Activated T-cell treated with anti-CD3 and anti-CD28 coated beads for 48 hours (primary cell): ENCODE measurements around the gene MAGI1.
"Not testable (repeated sequence)": the region's sequence is repeated elsewhere in the genome, so short reads cannot be mapped to it uniquely, and the experiment has no call there.

Source experiments
- DNase-seq: peaks from one replicate; pipeline ENCODE4 v3.0.0-alpha.2; 2020; ENCODE audit warnings: low read depth

The MAGI1 gene

DNA sequence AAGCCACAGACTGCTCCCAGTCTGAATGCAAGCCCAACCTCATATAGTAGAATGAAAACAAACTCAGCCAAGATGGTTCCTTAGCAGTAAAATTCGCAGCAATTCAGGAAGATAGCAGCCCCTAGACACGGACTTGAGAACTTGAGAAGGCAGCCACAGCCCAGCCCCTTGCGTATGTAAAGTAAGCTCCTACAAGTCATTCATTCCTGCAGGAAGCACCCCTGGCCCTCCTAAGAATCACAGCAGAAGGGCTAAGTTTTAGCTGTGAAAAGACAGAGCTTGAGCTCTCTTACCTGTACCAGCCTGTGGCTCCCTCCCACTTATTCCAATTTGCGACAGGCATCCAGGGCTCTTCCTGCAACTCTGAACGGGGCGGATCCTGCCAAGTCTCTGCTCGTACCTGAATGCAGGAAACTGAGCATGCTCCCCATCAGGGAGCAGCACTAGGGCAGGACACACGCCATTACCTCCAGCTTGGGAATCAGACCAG, 136.4 kb downstream of the MAGI1 start:
- DNase-seq = no peak

DNA sequence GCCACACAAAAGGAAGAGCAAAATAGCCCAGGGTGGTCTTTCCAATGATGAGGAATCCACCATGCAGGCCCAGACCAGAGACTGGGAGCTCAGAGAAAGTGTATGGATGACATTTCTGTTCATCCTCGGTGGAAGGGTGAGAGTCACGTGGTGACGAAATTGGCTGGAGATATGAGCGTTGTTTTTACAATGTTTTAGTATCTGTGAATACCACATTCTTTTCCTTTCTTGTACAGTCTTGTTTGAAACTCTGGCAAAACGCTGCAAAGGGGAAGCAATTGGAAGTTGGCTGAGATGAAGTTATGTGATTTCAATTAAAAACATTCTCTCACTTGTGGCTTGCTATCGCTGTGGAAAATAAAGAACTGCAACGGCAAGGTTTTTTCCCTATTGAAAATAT, 137.5 kb downstream of the MAGI1 start:
- DNase-seq = no peak

DNA sequence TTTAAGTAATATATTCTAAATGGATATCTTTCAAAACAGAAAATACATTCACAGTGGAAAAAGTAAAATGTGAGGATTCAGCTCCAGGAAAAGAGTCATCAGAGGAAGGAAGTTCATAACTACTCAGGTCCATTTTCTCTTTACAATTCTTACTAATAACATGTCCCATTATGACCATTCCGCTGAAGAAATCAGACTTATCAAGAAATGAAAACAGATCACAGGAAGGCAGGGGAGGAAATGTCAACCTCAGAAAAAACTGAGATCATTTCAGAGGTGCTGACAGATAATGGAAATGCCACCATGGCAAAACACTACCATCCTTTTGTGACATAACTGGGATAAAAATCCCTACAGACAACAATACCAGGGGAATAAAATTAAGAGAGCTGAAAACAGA, 139.5 kb downstream of the MAGI1 start:
- no peak for DNase-seq

DNA sequence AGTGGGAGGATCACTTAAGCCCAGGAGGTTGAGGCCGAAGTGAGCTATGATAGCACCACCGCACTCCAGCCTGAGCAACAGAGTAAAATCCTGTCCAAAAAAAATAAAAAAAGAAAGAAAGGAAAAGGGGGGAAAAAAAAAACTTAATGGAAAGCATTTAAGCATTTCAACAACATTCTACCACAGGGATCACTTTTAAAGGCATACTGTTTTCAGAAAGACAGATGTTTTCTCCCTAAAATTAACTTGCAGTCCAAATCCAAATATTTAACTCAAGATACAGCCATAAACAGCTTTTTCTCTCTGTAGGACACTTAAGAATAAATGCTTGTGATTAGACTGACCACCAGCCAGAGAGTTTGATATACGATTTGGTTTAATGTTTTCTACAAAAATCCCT, 141.0 kb downstream of the MAGI1 start:
- no peak for DNase-seq

DNA sequence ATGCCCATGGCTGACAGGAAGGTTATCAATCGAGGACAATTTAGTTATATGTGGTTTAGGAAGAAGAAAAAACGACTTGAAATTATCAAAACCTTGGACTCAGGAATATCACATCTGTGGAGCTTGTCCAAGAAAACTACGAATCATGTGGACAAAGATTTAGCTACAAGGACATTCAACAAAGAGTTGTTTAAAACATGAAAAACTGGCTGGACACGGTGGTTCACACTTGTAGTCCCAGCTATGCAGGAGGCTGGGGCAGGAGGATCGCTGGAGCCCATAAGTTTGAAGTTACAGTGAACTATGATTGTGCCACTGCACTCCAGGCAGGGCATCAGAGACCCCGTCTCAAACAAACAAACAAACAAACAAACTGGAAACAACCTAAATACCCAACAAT, 142.4 kb downstream of the MAGI1 start:
- no peak for DNase-seq

DNA sequence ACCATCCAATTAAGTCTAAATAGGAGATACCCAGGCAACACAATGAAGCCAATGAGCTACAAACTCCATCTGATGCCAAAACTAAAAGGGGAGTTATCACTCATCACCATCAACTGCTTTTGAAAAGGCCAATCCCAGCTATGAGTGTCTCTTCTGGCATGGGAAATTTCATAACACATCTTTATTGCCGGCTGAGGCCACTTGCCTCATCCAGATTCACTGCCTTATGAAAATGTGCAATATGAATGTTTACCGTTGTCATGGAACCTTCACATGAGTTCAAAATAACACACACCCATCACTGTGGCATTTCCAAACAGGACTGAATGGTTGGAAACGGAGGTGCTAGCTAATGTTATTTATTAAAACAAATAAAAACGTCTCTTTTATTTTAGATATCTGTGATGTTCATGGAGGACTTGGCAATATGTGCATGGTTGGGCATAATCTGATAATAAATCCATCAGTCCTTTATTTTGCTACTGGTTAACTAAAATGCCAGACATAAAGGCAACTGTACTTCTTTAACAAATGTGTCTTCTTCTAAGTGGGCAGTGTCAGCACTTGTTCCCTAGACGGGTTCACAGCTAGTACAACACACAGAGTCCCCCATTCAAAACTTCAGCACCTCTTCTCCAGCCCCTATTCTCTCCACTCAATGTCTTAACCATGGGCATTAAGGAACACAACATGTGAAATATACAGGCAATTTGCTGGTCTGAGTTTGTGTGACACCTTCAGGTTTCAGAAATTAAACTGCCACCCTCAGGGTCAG, 143.9 kb downstream of the MAGI1 start:
- DNase-seq = no peak

DNA sequence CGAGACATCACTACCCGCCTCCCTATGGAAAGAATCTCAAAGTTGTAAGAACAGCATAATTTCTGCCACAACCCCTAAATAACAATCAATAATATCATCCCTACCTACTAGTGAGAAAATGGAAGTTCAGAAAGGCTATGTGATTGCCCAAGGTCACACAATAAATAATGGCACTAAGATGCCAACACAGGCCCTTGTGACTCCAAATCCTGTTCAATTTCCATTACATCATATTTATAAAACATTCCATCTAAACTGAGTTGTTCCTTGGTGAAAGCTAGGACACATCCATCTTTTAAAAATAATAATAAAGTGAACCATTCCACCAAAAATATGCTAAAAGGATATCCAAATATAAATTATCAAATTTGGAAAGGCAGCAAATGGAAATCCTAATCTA, 144.6 kb downstream of the MAGI1 start:
- no peak for DNase-seq

DNA sequence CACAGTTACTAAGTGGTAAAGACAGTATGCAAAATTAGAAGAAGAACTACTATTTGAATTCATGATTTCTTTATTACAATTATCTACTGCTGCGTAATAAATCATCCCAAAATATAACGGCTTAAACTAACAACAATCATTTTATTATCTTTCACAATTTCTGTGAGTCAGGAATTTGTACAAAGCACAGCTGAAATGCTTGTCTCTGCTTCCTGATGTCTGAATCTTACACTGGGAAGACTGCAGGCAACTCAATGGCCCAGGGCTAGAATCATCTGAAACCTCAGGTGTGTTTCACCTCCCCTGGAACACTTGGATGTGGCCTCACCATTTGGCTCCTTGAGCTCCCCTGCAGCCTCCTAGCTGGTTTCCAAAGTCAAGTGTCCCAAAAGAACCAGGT, 145.1 kb downstream of the MAGI1 start:
- no peak for DNase-seq

DNA sequence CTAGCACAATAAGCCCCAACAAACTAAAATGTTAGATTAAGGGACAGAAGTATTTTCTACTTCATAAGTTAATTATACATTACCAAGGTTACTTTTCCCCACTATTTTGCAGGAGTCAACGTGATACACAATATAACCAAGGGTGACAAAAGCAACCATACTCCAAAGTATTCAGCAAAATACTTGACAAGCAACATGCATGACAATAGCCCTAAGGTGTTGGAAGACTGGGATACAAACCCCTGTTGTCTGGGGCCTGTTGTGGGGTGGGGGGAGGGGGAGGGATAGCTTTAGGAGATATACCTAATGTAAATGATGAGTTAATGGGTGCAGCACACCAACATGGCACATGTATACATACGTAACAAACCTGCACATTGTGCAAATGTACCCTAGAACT, 147.2 kb downstream of the MAGI1 start:
- not testable (repeated sequence) for DNase-seq

DNA sequence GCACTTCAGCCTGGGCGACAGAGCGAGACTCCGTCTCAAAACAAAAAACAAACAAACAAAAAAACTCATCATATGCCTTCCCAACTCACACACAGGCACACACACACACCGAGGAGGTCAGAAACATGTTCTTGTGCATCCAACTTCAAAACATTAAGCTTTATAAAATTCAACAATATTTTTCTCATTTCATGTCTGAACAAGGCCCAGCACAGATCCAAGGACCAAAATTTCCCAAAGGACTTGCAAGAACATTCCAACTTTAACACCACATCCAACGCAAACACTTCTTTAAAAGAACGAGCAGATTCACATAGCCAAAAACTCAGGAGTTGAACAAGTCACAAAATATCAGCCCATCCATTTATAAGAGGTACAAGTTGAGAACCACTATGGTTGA, 148.4 kb downstream of the MAGI1 start:
- DNase-seq = no peak

DNA sequence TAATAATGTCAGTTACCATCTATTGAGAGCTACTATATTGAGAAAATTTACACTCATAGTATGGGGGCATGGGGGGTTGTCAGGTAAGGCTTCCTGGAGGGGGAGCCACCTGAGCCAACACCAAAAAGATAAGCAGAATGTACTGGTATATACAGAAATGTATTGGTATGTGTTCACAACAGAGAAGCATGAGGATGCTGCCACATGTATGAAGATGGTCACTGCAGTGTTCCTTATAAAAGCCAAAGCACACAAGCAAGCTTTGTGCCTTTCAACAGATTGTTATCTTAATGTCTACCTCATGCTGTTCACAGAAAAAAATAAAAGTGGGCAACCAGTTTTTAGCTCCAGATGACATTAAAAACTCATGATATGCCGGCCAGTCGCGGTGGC, 149.0 kb downstream of the MAGI1 start:
- no peak for DNase-seq

DNA sequence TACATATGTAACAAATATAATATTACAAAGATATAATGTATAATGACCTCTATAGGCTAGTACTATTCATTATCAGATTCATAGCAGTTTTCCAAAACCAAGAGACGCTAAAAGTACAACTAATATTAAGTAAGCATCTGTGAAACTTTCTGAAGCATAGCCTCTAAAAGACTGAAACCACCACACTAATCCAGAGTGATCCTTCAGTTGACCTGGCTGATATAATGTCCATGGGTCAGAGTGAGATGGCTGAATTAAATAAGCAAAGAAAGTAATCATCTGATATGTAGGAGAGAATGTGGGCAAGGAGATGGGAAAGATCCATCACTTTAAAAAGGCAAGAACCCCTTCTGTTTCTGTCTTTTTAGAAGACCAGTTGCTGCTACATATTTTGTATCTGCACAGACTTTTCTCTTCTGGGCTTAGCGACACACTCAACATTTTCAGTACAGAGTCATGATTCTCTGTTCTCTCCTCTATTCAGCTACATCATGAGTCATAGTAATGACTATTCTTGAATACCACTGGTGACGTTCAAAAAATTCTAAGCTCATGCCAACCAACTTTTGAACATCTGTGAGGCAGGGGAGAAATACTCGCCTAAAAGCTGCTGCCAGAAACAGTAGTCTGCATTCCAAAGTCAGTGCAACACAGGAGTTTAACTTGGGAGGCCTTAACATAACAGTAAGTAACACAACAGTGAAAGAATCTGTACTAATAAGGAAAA, 149.6 kb downstream of the MAGI1 start:
- DNase-seq = no peak

DNA sequence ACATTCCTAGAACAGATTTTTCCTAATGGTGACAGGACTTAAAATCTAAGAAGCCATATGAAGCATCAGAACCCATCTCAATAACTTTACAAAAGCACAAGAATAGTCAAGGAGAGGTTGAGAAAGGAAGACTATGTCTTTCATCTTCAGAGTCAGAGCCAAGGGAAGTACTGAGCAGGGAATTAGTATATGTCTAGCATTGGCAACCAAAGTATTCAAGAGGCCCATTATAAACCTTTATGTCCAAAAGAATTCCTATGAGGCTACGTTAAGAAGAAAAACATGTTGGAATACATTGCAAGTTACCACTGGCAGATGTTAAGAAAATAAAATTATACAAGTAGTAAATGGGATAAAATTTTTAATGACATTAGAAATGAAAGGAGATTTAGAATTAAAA, 150.5 kb downstream of the MAGI1 start:
- no peak for DNase-seq

DNA sequence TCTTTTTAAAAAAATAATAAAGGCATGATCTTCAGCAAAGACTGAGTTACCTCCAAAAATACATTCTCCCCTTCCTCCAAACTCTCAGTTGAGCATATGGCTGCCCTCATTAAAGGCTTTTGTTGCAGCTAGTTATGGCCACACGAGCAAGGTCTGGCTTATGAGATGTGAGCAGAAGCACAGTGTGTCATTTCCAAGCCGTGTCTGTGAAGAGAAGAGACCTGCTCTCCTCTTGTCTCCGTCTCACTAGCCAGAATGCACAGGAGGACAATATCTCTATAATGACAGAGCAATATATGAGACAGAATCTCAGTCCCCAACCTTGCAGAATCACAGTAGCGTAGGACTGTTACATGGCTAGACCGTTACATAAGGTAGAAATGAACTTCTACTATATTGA, 152.3 kb downstream of the MAGI1 start:
- no peak for DNase-seq

DNA sequence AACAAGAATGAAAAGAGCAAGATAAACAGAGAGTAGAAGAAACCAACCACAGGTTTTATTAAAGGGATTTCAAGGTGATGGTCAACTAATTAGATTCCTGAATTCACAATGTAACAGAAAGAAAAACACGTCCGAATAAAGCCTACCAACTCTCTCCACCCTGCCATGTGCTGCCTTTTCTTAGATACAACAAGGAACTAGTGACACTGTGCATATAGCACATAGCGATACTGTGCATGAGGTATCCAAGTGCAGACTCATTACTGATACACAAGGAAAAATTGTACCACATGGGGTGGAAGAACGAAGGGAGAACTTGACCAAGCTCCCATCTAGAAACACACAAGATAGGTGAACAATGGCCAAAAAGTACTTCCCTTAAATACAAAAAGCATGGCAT, 154.6 kb downstream of the MAGI1 start:
- DNase-seq = no peak

DNA sequence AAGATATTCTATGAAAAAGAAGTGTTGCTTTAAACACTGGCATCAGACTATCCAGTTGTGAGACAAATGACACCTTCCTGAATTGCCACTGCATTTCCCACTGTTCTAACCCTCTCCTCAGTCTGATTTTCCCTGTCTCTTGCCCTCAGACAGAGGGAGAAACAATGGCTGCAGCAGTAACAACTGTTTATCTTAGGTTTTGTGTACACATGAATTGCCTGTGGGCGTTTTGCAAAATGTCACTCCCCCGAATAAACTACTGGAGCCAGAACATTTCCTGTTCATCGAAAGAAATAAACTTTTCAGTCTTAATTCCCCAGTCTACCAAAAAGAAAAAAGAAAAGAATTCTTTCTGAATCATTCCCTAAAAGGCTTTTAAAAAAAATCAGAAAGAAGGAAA, 155.1 kb downstream of the MAGI1 start:
- no peak for DNase-seq

DNA sequence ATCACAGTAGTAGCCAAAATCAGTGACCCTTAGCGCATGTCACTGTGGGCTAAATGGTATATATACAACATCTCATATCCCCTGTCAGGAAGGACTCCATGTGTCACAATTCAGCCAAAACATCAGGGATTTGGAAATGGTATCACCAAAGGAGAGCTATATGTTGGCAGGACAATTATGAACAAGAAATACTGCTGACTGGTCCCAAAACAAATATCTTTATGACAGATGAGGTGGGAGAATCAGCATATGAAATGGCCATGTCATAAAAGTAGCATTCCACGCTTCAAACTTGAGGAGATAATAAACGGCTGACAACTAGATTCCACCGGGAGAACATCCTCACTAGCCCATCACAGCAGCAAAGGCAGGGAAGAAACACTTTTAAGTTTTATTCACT, 158.4 kb downstream of the MAGI1 start:
- DNase-seq = no peak

DNA sequence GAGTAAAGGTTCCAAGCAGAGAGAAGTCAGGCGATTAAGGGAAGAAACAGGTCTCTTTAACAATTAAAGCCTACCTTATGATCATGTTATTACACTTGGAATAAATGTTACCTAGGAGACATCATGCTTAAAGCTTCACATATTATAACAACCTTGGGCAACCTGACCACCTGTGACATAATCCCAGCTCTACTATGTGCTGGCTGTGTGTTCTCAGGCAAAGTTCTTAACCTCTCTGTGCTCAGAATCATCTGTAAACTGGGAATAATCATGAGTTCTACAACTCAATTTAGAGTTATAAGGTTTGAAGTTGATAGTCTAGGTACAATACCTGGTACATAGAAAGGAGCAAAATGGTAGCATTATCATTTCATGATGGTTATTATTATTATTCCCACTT, 159.3 kb downstream of the MAGI1 start:
- no peak for DNase-seq

DNA sequence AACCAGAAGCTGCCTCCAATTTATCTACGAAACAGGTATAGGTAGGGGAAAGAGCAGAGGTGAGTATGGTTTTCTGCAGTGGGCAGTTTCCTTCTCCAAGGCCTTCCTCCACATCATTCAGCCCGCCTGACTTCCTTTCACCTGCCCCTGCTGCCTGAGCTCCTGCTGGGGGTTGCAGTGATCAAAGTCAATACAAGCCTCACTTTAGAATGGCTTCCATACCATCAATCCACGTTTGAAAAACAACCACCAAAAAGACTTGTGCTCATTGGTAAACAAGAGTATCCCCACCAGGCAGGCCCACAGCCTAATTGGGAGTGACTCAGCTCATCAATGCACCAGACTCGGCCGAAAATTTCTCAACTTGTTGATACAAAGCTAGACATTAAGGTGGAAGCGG, 159.9 kb downstream of the MAGI1 start:
- DNase-seq = no peak

DNA sequence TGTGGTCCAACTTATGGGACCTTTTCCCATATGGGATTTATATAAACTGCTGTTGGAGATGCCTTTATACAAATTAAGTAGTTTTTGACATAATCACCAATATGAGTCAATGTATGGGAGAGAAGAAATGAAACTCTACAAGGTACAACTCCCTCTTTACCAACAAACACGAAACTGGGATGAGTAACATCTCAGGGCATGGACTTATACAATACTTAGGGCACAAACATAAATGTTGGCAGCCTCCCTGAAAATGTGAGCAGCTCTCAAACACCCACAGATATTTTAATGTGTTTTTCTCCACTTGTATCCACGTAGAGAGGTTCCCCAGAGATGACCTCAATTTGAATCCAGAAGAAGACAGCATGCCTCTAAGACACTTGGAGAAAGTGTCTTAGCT, 161.6 kb downstream of the MAGI1 start:
- DNase-seq = no peak

DNA sequence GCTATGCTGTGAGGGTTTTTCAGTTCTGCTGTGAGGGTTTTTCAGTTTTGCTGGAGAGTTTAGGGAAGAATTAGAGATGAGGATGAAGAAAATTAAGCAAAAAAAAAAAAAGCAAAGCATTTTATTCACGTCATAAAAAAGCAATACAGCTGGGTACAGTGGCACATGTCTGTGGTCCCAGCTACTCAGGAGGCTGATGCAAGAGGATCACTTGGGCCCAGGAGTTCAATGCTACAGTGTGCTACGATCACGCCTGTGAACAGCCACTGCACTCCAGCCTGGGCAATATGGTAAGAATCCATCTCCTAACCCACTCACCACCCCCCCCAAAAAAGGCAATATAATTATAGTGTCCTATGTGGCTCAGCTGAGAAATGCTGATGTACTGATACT, 162.7 kb downstream of the MAGI1 start:
- DNase-seq = no peak

DNA sequence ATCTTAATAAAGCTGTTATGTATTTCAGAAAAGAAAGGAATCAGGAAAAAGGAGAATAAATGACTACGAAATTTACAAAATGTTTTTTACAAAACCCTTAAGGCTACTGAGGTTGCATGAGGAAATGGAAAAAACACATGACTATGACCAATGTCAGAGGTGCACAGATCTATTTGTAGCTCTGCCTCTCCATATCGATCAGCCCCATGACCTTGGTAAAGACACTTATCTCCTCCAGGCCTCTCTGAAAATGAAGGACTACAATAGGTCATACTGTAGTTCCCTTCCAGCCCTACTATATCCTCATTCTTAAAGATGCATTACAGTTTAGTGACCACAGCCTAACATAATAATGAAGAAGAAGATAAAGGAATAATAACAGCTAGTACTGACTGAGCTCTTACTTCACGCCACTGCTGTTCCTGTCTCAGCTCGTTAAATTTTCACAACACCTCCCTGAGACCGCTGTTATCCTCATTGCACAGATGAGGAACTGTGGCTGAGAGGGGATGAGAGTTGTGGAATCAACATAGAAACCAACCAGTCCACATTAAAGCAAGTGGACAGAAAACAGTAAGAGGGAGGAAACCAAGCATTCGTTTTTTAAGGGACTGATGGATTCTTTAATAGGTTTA, 163.2 kb downstream of the MAGI1 start:
- DNase-seq = no peak

DNA sequence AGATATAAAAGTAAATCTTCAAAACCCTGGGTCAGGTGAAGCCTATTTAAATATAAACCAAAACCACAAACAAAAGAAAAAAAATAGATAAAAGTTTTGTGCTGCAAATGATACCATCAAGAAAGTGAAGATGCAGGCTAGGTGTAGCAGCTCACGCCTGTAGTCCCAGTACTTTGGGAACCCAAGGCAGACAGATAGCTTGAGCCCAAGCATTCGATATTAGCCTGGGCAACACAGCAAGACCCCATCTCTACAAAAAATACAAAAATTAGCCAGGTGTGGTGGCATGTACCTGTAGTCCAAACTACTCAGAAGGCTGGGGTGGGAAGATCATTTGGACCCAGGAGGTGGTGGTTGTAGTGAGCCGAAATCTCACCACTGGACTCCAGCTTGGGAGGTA, 164.8 kb downstream of the MAGI1 start:
- no peak for DNase-seq
